ENCODE data around the gene CIAPIN1.
"Not testable (repeated sequence)": the region's sequence is repeated elsewhere in the genome, so short reads cannot be mapped to it uniquely, and the experiment has no call there.

Gene CIAPIN1

GRCh38 chr16:57403965-57404817 is 43.0 kb downstream of the CIAPIN1 start, which contains the start of gene CCL17:
Gene CCL17, plus strand, starts transcription at chr16:57404767. Its CDS starts 9,166 bp downstream, at chr16:57413933.
- DNase-seq: no peak

GRCh38 chr16:57401943-57402640 is 45.1 kb downstream of the CIAPIN1 start:
- no peak for DNase-seq

DNA sequence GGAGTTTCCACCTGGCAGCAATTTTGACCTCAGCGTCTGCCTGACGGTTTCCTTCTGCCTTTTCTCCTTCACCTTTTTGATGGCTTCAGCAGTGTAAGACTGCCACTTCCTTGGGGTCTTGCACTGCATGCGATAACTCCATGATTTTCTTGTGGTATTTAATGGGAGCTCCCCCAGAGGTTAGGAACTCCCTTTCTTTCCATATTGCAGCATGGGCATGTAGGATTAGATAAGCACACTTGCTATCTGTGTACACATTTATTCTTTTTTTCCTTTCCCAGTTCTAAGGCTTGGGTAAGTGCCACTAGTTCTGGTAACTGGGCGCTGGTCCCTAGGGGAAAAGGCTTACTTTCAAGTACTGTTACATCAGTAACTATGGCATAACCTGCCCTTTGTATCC is 49.7 kb downstream of the CIAPIN1 start:
- not testable (repeated sequence) for DNase-seq

GRCh38 chr16:57396786-57397185 is 50.4 kb downstream of the CIAPIN1 start:
- DNase-seq: no peak

DNA sequence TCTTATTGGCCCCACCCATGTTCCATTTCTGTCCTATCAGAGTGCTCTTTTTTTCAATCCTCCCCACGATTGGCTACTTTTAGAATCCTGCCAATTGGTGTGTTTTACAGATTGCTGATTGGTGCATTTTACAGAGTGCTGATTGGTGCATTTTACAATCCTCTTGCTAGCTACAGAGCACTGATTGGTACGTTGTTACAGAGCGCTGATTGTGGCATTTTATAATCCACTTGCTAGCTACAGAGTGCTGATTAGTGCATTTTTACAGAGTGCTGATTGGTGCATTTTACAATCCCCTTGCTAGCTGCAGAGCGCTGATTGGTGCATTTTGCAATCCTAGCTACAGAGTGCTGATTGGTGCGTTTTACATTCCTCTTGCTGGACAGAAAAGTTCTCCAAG is 52.2 kb downstream of the CIAPIN1 start:
- DNase-seq: no peak

DNA sequence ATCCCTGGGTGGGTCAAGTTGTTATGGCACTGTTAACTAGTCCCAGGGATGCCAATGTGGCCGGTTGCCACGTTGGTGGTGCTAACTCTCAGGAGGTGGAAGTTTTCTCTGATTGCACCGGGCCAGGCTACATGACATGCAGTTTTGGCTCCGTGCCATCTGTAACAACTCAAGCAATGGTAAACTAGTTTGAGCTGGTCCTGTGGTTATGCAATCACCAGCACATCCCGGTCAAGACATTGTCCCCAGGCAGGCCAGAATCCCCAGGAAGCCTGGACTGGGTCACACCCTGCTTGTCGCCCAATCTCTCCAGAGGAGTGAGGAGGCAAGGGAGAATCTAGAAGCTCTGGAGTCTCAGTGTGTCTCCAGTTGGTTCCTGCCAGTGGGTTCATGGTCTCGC is 52.7 kb downstream of the CIAPIN1 start:
- DNase-seq: no peak

DNA sequence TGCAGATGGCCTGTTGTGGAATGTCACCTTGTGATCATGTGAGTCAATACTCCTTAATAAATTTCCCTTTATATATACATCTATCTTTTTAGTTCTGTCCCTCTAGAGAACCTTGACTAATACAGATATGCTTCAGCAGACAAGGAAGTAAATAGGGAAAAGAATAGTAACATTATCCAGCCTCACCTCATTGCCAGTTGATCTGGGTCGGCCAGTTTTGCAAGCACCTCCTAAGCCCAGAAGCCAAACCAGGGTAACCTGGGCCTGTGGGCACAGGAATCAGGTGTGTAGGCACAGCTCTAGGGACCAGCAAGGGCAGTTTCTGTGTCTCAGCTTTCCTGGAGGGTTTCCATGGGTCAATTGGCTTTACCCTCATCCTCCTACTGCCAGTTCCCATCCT is 54.5 kb downstream of the CIAPIN1 start:
- DNase-seq: no peak

DNA sequence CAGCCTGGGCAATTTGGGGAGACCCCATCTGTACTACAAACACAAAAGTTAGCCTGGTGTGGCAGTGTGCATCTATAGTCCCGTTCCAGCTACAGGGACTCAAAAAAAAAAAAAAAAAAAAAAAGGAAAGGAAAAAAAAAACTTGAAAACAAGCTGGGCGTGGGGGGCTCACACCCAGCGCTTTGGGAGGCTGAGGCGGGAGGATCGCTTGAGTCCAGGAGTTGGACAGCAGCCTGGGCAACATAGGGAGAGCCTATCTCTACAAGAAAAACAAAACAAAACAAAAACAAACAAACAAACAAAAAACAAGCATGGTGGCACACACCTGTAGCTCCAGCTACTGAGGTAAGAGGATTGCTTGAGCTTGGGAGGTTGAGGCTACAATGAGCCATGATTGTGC is 55.5 kb downstream of the CIAPIN1 start:
- DNase-seq: no peak

DNA sequence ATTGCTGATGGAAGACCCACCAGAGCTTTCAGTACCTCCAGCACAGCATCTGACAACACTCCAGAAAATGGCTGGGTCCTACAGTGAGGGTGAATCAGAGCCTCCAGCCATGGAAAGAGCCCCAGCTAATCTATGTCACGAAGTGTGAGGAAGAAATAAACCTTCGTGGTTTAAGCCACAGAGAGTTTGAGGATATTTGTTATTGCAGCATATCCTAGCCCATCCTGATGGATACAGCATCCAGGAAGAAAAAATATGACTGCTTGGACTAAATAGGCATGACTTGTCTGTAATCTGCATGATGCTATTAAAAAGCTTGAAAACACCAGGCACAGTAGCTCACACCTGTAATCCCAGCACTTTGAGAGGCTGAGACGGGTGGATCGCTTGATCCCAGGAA is 55.9 kb downstream of the CIAPIN1 start:
- DNase-seq: no peak

GRCh38 chr16:57390636-57391295 is 56.4 kb downstream of the CIAPIN1 start:
- DNase-seq: no peak

GRCh38 chr16:57389087-57389468 is 58.1 kb downstream of the CIAPIN1 start:
- no peak for DNase-seq

- DNase-seq: no peak
These were observed 58.7 kb downstream of the CIAPIN1 start for GRCh38 chr16:57388359-57389086.

DNA sequence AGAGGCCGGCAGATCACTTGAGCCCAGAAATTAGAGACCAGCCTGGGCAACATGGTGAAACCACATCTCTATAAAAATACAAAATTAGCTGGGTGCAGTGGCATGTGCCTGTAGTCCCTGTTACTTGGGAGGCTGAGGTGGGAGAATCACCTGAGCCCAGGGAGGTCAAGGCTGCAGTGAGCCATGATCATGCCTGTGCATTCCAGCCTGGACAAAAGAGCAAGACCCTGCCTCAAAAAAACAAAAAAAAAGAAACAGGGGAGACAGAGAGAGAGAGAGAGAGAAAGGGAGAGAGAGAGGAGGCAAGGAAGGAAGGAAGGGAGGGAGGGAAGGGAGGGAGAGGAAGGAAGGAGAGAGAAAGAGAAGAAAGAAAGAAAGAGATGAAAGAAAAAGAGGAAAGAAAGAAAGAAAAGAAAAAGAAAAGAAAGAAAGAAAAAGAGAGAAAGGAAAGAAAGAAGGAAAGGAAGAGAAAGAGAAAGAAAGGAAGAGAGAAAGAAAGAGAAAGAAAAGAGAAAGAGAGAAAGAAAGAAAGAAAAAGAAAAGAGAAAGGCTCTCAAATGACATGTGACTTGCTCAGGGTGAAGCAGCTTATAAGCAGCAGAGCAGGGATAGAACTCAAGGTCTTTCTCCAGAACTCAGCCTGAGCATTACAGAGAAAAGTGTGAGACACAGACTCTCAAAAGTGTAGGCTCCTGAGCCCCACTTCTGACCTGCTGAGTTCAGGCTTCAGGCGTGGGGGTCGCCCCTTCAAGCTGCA is 59.4 kb downstream of the CIAPIN1 start:
- no peak for DNase-seq

DNA sequence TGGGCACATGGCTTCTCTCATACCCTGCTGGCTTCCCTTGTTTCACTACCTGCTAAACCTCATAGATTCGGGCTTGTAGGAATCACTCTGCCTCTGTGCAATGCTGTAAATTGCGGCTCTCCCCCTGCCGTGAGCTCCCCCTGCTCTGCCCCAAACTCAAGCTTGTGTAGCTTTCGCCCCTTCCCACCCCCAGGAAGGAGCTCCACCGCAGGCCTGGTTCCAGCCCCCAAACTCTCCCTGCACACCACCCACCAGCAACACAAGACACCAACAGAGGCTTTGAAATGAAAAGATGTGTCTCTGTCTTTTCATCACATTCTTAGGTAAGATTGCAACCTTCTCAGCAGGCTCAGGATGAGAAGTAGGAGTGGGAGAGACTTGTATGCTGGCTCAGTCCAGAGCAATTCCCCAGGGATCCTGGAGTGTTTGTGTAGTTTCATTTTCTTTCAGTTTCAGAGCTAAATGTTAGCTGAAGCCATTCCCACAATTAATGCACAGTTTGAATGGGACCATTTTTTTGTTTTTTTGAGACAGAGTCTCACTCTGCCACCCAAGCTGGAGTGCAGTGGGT is 60.7 kb downstream of the CIAPIN1 start:
- DNase-seq: no peak

DNA sequence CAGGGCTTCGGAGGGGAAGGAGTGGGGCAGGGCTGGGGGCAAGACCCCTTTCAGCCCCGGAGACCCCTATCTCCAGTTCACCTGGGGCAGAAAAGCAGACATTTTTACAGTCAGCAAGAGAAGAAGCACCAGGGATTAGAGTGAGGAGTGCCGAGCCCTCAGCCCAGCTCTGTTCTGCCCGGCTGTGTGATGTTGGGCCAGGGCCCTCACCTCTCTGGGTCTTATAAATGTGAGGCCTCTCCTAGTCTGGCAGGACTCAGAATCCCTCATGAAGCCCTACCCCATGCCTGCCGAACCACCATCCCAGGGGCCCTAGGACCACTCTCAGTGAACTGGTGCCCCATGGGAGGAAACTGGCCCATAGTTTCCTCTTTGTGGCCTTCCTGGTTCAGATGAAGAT is 62.1 kb downstream of the CIAPIN1 start:
- no peak for DNase-seq

DNA sequence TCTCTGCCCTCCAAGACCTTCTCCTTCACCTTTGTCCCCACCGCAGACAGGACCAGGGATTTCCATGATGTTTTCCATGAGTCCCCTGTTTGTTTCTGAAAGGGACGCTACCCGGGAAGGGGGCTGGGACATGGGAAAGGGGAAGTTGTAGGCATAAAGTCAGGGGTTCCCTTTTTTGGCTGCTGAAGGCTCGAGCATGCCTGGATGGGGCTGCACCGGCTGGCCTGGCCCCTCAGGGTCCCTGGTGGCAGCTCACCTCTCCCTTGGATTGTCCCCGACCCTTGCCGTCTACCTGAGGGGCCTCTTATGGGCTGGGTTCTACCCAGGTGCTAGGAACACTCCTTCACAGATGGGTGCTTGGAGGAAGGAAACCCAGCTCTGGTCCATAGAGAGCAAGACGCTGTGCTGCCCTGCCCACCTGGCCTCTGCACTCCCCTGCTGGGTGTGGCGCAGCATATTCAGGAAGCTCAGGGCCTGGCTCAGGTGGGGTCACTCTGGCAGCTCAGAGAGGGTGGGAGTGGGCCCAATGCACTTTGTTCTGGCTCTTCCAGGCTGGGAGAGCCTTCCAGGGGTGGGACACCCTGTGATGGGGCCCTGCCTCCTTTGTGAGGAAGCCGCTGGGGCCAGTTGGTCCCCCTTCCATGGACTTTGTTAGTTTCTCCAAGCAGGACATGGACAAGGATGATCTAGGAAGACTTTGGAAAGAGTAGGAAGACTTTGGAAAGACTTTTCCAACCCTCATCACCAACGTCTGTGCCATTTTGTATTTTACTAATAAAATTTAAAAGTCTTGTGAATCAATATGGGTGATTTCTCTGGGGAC is 62.7 kb downstream of the CIAPIN1 start:
- no peak for DNase-seq

GRCh38 chr16:57383276-57384247 is 63.6 kb downstream of the CIAPIN1 start:
- no peak for DNase-seq

DNA sequence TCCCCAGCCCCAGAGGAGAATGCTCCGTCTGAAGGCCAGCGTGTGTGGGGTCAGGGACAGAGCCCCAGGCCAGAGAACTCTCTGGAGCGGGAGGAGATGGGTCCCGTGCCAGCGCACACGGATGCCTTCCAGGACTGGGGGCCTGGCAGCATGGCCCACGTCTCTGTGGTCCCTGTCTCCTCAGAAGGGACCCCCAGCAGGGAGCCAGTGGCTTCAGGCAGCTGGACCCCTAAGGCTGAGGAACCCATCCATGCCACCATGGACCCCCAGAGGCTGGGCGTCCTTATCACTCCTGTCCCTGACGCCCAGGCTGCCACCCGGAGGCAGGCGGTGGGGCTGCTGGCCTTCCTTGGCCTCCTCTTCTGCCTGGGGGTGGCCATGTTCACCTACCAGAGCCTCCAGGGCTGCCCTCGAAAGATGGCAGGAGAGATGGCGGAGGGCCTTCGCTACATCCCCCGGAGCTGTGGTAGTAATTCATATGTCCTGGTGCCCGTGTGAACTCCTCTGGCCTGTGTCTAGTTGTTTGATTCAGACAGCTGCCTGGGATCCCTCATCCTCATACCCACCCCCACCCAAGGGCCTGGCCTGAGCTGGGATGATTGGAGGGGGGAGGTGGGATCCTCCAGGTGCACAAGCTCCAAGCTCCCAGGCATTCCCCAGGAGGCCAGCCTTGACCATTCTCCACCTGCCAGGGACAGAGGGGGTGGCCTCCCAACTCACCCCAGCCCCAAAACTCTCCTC is 64.5 kb downstream of the CIAPIN1 start:
- DNase-seq: no peak
